ENCODE data around the gene PAPPA.

Gene PAPPA

DNA sequence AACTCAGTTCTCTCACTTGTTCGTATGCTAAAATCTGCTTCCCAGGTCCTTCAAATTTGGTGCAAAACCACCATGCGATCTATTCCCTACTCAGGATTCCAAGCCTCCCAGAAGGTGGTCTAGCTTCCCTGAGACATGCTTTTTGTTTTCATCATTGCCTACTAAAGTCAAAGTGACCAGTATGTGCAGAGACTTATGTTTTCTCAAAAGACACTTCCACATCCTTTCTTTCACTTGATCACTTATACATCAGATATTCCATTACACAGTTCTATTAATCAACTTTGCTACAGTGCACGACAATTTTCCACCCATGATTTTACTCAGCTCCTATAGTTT lies 242.1 kb downstream of the PAPPA start:
- Histone ChIP-seq H4K20me1 (ENCODE audit: low read depth, low read length) (no peaks in the 10 kb centered on the region), H3K9me2 (replicated peaks; ENCODE audit: insufficient read depth, low read length) (no peaks in the 10 kb centered on the region), H3K4me3 (ENCODE audit: insufficient read depth, low read length, poor library complexity, severe bottlenecking) (no peak overlapping the region), H3K27me3 (ENCODE audit: low read length) (no peaks in the 10 kb centered on the region), H3F3A (ENCODE audit: insufficient read depth) (no peaks in the 10 kb centered on the region), H3K9ac (ENCODE audit: low read length) (no peak overlapping the region), H2AFZ (ENCODE audit: low read depth, low read length, severe bottlenecking) (no peak overlapping the region), H3K9me3 (ENCODE audit: insufficient read depth, low read length) (no peaks in the 10 kb centered on the region), H3K36me3 (ENCODE audit: low read length) (no peaks in the 10 kb centered on the region), H3K4me2 (ENCODE audit: low read depth, low read length, poor library complexity, severe bottlenecking) (no peak overlapping the region), H3K27ac (ENCODE audit: low read depth, low read length) (no peak overlapping the region), H3K79me2 (ENCODE audit: insufficient read depth, low read length) (no peaks in the 10 kb centered on the region)
- TF ChIP-seq EZH2phosphoT487 (conservative IDR thresholded peaks at IDR 0.05; ENCODE audit: low read length): no peak
- TF ChIP-seq, protein P1, sequence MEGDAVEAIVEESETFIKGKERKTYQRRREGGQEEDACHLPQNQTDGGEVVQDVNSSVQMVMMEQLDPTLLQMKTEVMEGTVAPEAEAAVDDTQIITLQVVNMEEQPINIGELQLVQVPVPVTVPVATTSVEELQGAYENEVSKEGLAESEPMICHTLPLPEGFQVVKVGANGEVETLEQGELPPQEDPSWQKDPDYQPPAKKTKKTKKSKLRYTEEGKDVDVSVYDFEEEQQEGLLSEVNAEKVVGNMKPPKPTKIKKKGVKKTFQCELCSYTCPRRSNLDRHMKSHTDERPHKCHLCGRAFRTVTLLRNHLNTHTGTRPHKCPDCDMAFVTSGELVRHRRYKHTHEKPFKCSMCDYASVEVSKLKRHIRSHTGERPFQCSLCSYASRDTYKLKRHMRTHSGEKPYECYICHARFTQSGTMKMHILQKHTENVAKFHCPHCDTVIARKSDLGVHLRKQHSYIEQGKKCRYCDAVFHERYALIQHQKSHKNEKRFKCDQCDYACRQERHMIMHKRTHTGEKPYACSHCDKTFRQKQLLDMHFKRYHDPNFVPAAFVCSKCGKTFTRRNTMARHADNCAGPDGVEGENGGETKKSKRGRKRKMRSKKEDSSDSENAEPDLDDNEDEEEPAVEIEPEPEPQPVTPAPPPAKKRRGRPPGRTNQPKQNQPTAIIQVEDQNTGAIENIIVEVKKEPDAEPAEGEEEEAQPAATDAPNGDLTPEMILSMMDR (IDR thresholded peaks at IDR 0.05; ENCODE audit: insufficient read depth, low read length, poor library complexity, severe bottlenecking): no peak

DNA sequence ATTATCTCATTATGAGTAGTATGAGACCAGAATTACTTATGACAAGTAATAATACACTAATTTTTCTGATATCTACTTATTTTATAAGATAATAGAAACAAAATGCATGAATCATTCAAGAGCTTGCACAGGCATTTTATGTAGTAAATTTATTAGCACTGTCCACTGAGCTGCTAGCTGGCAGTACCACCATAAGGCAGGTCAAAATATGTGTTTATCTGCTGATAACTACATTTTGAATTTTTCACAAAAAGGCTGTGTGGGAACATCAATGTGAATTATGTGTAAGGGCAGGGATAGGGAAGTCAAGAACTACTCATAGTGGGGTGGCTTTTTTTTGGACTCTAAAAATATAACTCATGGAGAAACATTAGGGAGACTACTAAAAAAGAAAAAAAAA lies 249.6 kb downstream of the PAPPA start:
- no peaks in the 10 kb centered on the region for H3K27me3 ChIP-seq (ENCODE audit: low read length)
- H3K27ac ChIP-seq (ENCODE audit: low read depth, low read length): no peak overlapping the region
- H3K9ac ChIP-seq (ENCODE audit: low read length): no peak overlapping the region
- no peak overlapping the region for H3K4me2 ChIP-seq (ENCODE audit: low read depth, low read length, poor library complexity, severe bottlenecking)
- H3F3A ChIP-seq (ENCODE audit: insufficient read depth): no peaks in the 10 kb centered on the region
- H3K9me3 ChIP-seq (ENCODE audit: insufficient read depth, low read length): no peaks in the 10 kb centered on the region
- no peaks in the 10 kb centered on the region for H3K36me3 ChIP-seq (ENCODE audit: low read length)
- H4K20me1 ChIP-seq (ENCODE audit: low read depth, low read length): no peaks in the 10 kb centered on the region
- H3K79me2 ChIP-seq (ENCODE audit: insufficient read depth, low read length): no peaks in the 10 kb centered on the region
- no peak overlapping the region for H2AFZ ChIP-seq (ENCODE audit: low read depth, low read length, severe bottlenecking)
- no peak overlapping the region for H3K4me3 ChIP-seq (ENCODE audit: insufficient read depth, low read length, poor library complexity, severe bottlenecking)
- no peaks in the 10 kb centered on the region for H3K9me2 ChIP-seq (replicated peaks; ENCODE audit: insufficient read depth, low read length)
- TF ChIP-seq, protein P1 (IDR thresholded peaks at IDR 0.05; ENCODE audit: insufficient read depth, low read length, poor library complexity, severe bottlenecking): no peak
- TF ChIP-seq EZH2phosphoT487 (conservative IDR thresholded peaks at IDR 0.05; ENCODE audit: low read length): no peak

DNA sequence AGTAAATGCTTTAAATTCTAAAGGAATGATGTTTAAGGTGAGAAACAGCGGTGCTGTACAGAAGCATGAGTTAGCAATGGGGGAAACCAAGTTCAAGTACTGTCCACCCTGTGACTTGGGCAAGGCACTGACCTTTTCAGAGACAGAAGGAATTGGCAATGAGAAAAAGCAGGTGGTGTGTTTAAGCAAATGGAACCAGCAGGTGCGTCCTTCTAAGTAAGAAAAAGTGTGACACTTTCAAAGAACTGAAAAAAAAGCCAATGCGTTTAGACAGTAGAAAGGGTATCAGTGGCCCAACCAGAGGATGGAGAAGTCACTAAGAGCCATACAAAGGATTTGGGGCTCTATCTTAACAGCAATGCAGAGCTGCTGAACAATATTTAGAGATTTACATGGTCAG lies 250.6 kb downstream of the PAPPA start:
- TF ChIP-seq, protein P1 (IDR thresholded peaks at IDR 0.05; ENCODE audit: insufficient read depth, low read length, poor library complexity, severe bottlenecking): no peak
- no peak for TF ChIP-seq EZH2phosphoT487 (conservative IDR thresholded peaks at IDR 0.05; ENCODE audit: low read length)
- no peaks in the 10 kb centered on the region for H3F3A ChIP-seq (ENCODE audit: insufficient read depth)
- H3K4me2 ChIP-seq (ENCODE audit: low read depth, low read length, poor library complexity, severe bottlenecking): no peak overlapping the region
- H3K36me3 ChIP-seq (ENCODE audit: low read length): no peaks in the 10 kb centered on the region
- no peak overlapping the region for H3K9ac ChIP-seq (ENCODE audit: low read length)
- no peaks in the 10 kb centered on the region for H3K27me3 ChIP-seq (ENCODE audit: low read length)
- no peaks in the 10 kb centered on the region for H3K9me3 ChIP-seq (ENCODE audit: insufficient read depth, low read length)
- no peaks in the 10 kb centered on the region for H3K79me2 ChIP-seq (ENCODE audit: insufficient read depth, low read length)
- H3K27ac ChIP-seq (ENCODE audit: low read depth, low read length): no peak overlapping the region
- no peaks in the 10 kb centered on the region for H4K20me1 ChIP-seq (ENCODE audit: low read depth, low read length)
- H3K4me3 ChIP-seq (ENCODE audit: insufficient read depth, low read length, poor library complexity, severe bottlenecking): no peak overlapping the region
- H3K9me2 ChIP-seq (replicated peaks; ENCODE audit: insufficient read depth, low read length): no peaks in the 10 kb centered on the region
- no peak overlapping the region for H2AFZ ChIP-seq (ENCODE audit: low read depth, low read length, severe bottlenecking)

DNA sequence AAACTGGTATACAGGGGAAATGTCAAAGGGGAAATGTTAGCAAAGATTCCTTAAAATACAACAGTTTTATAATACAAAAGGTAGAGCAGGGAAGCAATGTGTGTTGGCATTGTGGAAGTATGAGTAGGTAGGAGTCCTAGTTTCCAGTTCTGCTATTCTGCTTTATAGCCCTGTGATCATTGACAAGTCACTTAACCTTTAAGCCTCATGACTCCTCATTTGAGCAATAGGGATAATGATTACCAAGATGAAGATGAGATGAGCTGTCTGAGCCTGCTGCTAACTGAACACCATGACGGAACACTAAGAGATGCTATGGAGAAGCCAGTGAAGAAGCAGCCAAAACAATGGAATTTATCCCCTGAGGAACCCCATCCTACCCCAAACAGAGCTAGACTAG lies 251.7 kb downstream of the PAPPA start:
- no peak overlapping the region for H3K4me2 ChIP-seq (ENCODE audit: low read depth, low read length, poor library complexity, severe bottlenecking)
- H3K36me3 ChIP-seq (ENCODE audit: low read length): no peaks in the 10 kb centered on the region
- no peaks in the 10 kb centered on the region for H3K9me3 ChIP-seq (ENCODE audit: insufficient read depth, low read length)
- H3F3A ChIP-seq (ENCODE audit: insufficient read depth): no peaks in the 10 kb centered on the region
- no peaks in the 10 kb centered on the region for H4K20me1 ChIP-seq (ENCODE audit: low read depth, low read length)
- H3K4me3 ChIP-seq (ENCODE audit: insufficient read depth, low read length, poor library complexity, severe bottlenecking): no peak overlapping the region
- H3K79me2 ChIP-seq (ENCODE audit: insufficient read depth, low read length): no peaks in the 10 kb centered on the region
- no peak for TF ChIP-seq EZH2phosphoT487 (conservative IDR thresholded peaks at IDR 0.05; ENCODE audit: low read length)
- TF ChIP-seq, protein P1 (IDR thresholded peaks at IDR 0.05; ENCODE audit: insufficient read depth, low read length, poor library complexity, severe bottlenecking): no peak
- H3K9ac ChIP-seq (ENCODE audit: low read length): no peak overlapping the region
- H2AFZ ChIP-seq (ENCODE audit: low read depth, low read length, severe bottlenecking): no peak overlapping the region
- H3K9me2 ChIP-seq (replicated peaks; ENCODE audit: insufficient read depth, low read length): no peaks in the 10 kb centered on the region
- H3K27me3 ChIP-seq (ENCODE audit: low read length): no peaks in the 10 kb centered on the region
- H3K27ac ChIP-seq (ENCODE audit: low read depth, low read length): no peak overlapping the region

All from SU-DHL-6 (cell line).